ENCODE data around the gene FAM234A.

Gene FAM234A

DNA sequence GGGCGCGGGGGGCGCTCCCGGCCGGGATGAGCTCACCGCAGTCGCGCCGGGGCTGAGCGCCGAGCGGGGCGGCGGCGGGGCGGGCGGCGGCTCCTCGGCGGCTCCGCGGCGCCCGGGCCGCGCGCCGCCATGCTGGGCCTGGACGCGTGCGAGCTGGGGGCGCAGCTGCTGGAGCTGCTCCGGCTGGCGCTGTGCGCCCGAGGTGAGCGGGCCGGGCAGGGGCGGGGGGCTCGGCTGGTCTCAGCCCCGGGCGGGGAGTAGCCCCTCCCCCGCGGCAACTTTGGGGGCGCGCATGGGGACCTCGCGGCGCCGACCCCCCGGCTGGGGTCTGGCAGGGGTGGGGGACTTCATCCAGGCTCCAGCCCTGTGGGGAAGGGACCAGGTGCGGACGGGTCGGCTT, 45.9 kb downstream of the FAM234A start, which contains the start of gene ARHGDIG:
Gene ARHGDIG, plus strand, starts transcription at position 40 of the 400 bp plus-strand sequence. Its CDS starts 90 bp downstream, at position 130.
- DNase-seq (ENCODE audit: low read depth in 1 of 2, low spot score in 1 of 2) = no peak

- no peak for DNase-seq (ENCODE audit: low read depth in 1 of 2, low spot score in 1 of 2)
Observed at GRCh38 chr16:280991-281659, 46.5 kb downstream of the FAM234A start.

- DNase-seq (ENCODE audit: low read depth in 1 of 2, low spot score in 1 of 2) = no peak
Observed at GRCh38 chr16:281660-282255, 47.1 kb downstream of the FAM234A start.

DNA sequence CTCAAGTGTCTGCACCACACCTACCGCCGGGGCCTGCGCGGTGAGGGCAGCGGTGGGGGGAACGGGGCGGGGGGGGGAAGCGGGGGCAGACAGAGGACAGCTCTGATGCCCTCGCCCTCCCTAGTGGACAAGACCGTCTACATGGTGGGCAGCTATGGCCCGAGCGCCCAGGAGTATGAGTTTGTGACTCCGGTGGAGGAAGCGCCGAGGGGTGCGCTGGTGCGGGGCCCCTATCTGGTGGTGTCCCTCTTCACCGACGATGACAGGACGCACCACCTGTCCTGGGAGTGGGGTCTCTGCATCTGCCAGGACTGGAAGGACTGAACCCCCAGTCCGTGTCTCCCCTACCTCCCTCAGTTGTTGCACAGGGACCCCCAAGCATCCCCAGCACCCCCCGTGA, 47.9 kb downstream of the FAM234A start:
- no peak for DNase-seq (ENCODE audit: low read depth in 1 of 2, low spot score in 1 of 2)

DNA sequence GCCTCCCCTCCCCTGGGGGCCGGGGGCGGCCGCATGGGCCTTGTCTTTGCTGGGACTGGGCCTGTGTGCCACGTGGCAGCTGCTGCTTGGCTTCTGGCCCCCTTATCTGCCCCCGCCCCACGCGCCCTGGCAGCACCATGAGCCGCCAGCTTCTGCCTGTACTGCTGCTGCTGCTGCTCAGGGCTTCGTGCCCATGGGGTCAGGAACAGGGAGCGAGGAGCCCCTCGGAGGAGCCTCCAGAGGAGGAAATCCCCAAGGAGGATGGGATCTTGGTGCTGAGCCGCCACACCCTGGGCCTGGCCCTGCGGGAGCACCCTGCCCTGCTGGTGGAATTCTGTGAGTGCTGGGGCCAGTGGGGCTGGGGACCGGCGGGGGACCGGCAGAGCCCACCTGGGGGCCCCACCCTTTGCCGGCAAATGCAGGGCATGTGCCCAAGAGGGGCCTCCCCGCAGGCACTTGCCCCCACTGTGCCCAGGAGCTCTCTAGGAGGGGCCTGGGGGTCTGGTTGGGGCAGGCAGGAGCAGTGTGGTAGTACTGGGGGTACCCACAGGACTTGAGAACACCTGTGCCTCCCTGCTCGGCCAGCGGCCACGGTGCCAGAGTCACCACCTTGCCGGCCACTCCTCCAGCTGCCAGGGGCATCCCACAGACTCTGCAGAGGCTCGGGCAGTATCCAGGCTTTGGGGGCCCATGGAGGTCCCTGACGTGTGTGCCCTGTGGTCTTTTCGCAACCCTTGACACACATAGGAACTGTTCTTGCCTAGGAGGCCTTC, 48.6 kb downstream of the FAM234A start, which contains the start of gene PDIA2:
Gene PDIA2, plus strand, starts transcription at position 132 of the 773 bp plus-strand sequence. Its CDS starts 6 bp downstream, at position 138.
- no peak for DNase-seq (ENCODE audit: low read depth in 1 of 2, low spot score in 1 of 2)

GRCh38 chr16:284204-285120, 49.8 kb downstream of the FAM234A start:
- no peak for DNase-seq (ENCODE audit: low read depth in 1 of 2, low spot score in 1 of 2)

GRCh38 chr16:285146-286055, 50.8 kb downstream of the FAM234A start:
- no peak for DNase-seq (ENCODE audit: low read depth in 1 of 2, low spot score in 1 of 2)

GRCh38 chr16:286491-287297, 52.1 kb downstream of the FAM234A start:
- no peak for DNase-seq (ENCODE audit: low read depth in 1 of 2, low spot score in 1 of 2)

GRCh38 chr16:287298-287811, 52.7 kb downstream of the FAM234A start:
- no peak for DNase-seq (ENCODE audit: low read depth in 1 of 2, low spot score in 1 of 2)

- DNase-seq (ENCODE audit: low read depth in 1 of 2, low spot score in 1 of 2) = no peak
Observed at GRCh38 chr16:287981-288920, 53.6 kb downstream of the FAM234A start.

- DNase-seq (ENCODE audit: low read depth in 1 of 2, low spot score in 1 of 2) = no peak
Observed at GRCh38 chr16:289395-289997, 54.9 kb downstream of the FAM234A start.

DNA sequence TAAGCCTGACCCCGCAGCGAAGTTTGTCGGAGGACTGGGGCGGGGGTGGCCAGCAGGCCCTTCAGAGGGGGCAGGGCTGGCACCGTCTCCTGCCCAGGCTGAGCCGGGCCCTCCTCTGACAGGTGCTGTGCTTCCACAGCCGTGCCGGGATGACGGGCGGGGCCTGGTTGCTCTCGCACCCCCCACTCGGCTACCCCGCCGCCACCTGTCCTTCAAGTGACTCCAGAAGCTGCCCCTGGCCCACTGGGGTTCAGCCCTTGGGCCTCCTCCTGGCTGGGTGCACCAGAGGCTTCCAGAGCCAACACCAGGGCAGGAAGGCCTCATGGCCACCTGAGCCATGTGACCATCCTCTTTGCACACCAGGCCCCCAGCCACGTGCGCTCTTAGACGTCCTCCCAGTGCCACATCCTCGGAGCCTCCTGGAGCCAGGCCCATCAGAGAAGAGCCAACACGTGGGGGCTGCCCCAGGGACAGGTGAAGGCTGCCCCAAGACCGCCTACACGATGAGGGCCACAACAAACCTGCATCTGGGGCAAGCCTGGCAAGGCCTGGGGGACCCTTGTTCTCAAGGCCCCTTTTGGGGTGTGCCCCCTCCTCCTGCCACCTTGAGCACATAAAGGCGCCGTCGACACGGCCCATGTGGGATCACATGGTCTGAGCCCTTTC, 55.5 kb downstream of the FAM234A start:
- DNase-seq (ENCODE audit: low read depth in 1 of 2, low spot score in 1 of 2) = no peak

GRCh38 chr16:290681-291405, 56.2 kb downstream of the FAM234A start:
- DNase-seq (ENCODE audit: low read depth in 1 of 2, low spot score in 1 of 2) = no peak

DNA sequence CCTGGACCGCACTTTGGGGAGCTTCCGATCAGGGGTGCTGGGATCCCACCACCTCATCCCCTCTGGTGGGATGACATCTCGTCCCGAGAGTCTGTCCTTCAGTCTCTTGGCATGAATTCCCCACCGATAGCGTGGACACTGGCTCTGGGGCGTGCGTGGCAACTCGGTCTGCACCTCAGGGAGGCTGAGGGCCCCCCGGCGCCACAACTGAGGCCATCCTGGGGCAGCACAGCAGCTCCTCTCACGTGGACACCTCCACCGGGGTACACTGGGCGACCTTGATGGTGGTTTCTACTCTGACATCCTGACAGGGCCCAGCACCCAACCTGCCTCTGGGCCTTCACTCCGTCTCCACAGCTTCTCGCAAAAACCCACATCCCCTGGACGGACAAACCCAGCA, 56.9 kb downstream of the FAM234A start:
- no peak for DNase-seq (ENCODE audit: low read depth in 1 of 2, low spot score in 1 of 2)

- DNase-seq (ENCODE audit: low read depth in 1 of 2, low spot score in 1 of 2) = no peak
Observed at GRCh38 chr16:293043-293775, 58.6 kb downstream of the FAM234A start.

All from activated CD4-positive, alpha-beta T cell treated with anti-CD3 and anti-CD28 coated beads, Interleukin-2, amount 50 U/mL, for 24 hours (primary cell).